Skeletal muscle tissue (tissue), 2 donors: ENCODE data around the gene TRAPPC8. TPM values are rescaled to one million over a fixed set of nuclear protein-coding genes. Genes with fewer than 3 reads are reported as not detected.

Source experiments
- small RNA-seq: library from RNA; depleted of rRNA; stranded (forward); fragments of <200 nt; gene quantifications from one replicate; pipeline ENCODE3, GENCODE V24; 2014
- total RNA-seq: library from RNA; depleted of rRNA; stranded (reverse); fragments of >200 nt; gene quantifications from one replicate; pipeline ENCODE4 v1.2.3, GENCODE V29; 2014

Gene TRAPPC8
- total RNA-seq, 1 donor from 2014 or later, result 44.9 TPM

Small RNAs within 50 kb of the gene (small RNA-seq; reads per million reads assigned to genes)
- not detected for gene RNU6-1050P

Other genes with a start within 250 kb of the TRAPPC8 start
- gene SLC25A52, start 182.2 kb downstream of the TRAPPC8 start, total RNA-seq, result not detected
- 9.4 TPM for gene RNF125, start 75.7 kb upstream of the TRAPPC8 start, total RNA-seq
- 39.1 TPM for gene RNF138, start 148.7 kb upstream of the TRAPPC8 start, total RNA-seq
- gene MEP1B, start 246.9 kb upstream of the TRAPPC8 start, total RNA-seq, result not detected